Measurements from ENCODE around the gene GIMAP7. TPM values are rescaled to one million over a fixed set of nuclear protein-coding genes. Genes with fewer than 3 reads are reported as not detected.
"Not testable (repeated sequence)": the region's sequence is repeated elsewhere in the genome, so short reads cannot be mapped to it uniquely, and the experiment has no call there.

The GIMAP7 gene
- total RNA-seq (ENCODE audit: insufficient read depth, low replicate concordance), result 0.48 TPM

GRCh38 chr7:150514748-150515222, at the start of gene GIMAP7:
GIMAP7 (plus strand) TSS chr7:150514872; CDS start chr7:150519975, 5,103 bp downstream.
- no peak for DNase-seq (ENCODE audit: low spot score)

DNA sequence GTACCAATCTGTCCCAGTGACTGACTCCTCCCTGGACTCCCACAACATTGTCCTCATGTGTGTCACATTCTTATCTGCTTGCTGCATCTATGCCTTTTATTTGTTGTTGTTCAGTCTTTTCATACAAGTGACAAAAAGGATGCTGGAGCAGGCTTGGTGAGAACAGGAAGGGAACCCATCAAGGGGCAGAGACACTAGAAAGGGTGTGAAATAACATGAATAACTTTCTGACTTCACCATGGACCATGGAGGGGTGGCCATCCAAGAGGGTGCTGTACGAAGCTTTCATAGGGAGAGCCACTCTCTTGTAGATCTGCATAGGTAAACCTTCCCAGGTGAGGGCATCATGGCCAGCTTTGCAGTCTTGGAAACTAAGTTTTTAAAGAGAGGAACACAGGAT, 49.7 kb upstream of the GIMAP7 start:
- DNase-seq (ENCODE audit: low spot score), result no peak

- no peak for DNase-seq (ENCODE audit: low spot score)
These were observed 49.3 kb upstream of the GIMAP7 start for GRCh38 chr7:150465414-150465813.

GRCh38 chr7:150466477-150466876, 48.2 kb upstream of the GIMAP7 start:
- no peak for DNase-seq (ENCODE audit: low spot score)

DNA sequence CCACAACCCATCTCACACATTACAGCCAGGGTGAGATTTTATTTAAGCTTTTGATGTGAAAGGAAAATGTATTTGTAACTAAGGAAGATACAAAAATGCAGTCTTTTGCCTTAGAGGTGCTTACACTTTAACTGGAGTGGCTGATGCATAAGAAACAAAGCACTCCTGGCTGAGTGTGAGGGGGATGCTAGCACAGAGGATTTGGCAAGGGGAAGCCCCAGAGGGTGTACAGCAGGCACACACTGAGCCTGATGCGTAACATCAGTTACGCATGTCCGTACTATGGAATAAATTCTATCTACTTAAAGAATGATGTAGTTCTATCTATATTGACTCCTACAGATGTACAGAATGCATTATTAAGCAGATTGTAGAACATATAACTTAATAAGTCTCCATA, 46.4 kb upstream of the GIMAP7 start:
- no peak for DNase-seq (ENCODE audit: low spot score)

DNA sequence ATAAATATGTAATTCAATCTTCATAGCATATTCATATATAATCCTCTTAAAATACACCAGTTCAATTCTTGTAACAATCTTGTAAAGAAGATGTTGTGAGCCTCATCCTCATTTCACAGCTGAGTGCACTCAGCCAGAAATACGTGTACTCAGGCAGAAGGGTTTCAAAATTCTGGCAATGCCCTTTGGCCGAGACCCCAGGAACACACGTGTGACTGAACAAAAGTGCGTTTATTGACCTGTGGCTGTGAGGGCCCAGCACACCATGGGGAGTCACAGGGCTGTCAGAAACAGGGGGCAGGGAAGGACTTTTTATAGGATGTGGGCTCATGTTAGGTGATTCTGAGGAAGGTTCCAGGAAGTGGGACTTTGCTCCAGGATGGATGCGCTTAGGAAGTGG, 42.8 kb upstream of the GIMAP7 start:
- no peak for DNase-seq (ENCODE audit: low spot score)

- DNase-seq (ENCODE audit: low spot score), result no peak
These were observed 40.8 kb upstream of the GIMAP7 start for GRCh38 chr7:150473902-150474301.

DNA sequence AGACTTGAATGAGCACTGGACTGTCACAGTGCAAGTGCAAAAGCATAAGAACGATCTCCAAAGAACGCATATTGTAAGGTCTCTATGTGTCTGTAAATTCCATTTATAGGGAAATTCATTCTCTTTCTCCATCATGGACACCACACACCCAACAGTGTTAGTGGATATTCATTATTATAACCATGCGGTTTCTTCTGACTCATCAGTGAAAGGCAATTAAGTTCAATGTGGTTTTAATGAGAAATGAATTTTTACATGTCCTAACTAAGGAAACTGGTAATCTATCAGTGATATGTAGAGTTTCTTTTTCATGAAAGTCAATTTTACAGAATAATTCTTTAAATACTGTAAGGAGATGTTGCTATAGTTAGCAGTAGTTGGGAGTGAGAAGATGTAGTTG, 38.4 kb upstream of the GIMAP7 start:
- DNase-seq (ENCODE audit: low spot score), result no peak

DNA sequence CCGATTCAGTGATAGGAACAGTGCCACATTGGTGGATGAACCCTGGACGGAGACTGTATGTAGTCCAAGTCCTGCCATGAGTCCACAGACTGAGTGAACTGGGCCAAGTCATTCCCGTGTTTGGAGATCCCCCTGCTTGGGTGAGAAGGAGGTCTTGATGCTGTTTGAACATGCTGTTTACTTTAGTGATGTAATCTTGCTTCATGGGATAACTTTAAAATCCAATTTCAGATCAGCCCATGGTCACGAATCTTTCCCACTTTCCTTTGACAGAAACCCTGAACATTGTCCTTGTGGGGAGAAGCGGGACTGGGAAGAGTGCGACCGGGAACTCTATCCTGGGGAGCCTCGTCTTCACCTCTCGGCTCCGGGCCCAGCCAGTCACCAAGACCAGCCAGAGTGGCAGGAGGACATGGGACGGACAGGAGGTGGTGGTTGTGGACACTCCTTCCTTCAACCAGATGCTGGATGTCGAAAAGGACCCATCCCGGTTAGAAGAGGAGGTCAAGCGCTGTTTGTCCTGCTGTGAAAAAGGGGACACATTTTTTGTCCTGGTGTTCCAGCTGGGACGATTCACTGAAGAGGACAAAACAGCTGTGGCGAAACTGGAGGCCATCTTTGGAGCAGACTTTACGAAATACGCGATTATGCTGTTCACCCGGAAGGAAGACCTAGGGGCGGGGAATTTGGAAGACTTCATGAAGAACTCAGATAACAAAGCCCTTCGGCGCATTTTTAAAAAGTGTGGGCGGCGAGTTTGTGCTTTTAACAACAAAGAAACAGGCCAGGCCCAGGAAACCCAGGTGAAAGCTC, 37.6 kb upstream of the GIMAP7 start:
- no peak for DNase-seq (ENCODE audit: low spot score)

- DNase-seq (ENCODE audit: low spot score), result no peak
These were observed 35.5 kb upstream of the GIMAP7 start for GRCh38 chr7:150479023-150479716.

DNA sequence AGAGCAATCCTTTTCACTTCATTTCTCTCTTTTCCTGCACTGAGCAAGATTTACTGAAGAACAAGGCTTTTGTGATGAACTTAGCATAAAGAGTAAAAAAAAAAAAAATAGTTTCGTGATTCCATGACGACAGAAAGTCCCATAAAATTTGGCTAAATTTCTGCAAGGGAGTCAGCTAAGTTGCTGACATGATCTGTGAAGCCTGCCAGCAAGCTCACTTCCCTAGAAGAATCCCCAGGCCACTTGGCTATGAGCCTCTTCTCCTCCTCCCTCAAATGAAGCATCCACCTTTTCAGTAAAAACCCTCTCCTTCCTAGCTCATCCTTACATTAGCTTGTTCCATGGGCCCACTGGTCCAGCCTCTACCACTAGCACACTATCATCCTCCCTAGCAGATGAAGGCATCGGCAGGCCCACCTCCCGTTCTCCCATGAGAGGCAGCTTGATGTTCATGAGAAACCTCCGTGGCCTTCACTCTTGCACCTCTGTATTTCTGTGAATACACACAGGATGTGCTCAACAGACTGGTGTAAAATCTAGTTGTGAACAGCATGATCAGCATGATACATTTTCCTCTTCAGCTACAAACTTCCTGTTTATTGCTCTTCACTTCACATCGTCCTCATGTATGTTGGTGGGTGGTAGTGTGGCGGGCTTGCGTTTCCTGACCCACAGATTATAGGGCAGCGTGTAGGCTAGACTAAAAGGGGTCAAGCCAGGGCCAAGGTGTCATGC, 33.3 kb upstream of the GIMAP7 start:
- DNase-seq (ENCODE audit: low spot score), result no peak

DNA sequence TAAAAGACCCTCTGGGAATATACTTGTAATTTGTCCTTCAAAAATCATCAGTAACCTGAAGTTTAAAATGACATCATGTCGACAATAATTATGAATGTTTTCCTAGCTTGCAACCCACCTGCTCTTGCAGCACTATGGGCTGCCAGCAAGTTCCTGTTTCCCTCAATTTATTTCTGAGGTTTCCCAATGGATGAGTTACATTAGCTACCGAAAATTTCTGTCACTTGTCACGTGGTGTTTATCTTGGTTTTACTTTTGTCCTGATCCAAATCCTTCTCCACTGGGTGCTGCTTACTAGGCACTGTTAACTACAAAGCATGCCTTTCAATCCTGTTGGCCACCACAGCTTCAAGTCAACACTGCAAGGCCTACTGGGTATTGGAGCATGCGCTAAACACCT, 32.8 kb upstream of the GIMAP7 start:
- no peak for DNase-seq (ENCODE audit: low spot score)

DNA sequence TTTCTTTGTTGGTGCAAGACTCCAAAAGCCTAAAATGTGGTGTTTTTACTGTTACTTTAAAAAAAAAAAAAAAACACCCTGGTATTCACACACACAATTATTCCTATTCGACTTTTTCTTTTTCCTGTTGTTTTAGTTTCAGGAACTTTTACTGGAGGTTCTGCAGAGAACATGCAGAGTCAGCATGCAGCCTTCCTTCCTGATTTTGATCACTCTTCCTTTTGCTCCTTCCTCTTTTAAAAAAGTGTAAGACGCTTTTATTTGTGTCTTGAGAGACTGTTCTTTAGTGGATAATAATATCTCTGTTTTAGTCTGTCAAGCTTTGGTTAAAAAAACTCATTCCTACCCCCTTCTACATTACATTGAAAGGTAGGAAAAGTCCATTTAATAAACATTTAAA, 31.2 kb upstream of the GIMAP7 start:
- peak; percentile 40 for DNase-seq (ENCODE audit: low spot score)

DNA sequence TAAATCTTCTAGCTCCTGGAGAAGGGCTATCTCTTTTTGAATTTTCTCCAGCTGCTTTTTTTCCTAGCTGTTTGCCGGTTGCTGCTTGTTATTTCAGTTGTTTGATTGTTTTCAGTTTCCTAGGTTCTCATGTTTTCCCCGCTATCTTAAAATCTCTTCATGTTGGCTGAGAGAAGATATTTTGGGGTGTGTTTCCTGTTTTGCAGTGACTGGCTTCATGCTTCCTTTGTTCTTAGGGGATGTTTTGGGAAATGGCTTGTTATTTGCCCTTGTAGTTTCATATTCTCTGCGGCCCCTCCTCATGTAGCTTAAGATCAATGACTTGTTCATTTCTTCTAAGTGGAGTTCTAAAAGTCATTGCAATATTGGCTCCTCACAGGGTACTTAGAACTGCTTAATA, 30.6 kb upstream of the GIMAP7 start:
- peak; percentile 33 for DNase-seq (ENCODE audit: low spot score)

DNA sequence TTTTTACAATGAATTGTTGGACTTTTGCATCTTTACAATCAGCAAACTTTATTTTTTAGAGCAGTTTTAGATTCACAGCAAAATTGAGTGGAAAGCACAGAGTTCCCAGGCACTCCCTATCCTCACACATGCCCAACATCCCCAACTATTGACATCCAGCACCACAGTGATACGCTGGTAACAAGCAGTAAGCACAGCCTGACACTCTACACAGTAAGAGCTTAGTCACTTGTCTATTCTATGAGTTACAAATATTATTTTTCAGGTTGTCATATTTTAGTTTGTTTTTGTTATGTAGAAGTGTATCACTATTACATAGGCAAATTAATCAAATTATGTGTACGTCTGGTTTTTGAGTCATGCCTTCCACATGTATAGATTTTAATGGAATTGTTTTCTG, 27.0 kb upstream of the GIMAP7 start:
- DNase-seq (ENCODE audit: low spot score), result no peak

GRCh38 chr7:150489782-150490181, 24.9 kb upstream of the GIMAP7 start:
- DNase-seq (ENCODE audit: low spot score), result no peak

DNA sequence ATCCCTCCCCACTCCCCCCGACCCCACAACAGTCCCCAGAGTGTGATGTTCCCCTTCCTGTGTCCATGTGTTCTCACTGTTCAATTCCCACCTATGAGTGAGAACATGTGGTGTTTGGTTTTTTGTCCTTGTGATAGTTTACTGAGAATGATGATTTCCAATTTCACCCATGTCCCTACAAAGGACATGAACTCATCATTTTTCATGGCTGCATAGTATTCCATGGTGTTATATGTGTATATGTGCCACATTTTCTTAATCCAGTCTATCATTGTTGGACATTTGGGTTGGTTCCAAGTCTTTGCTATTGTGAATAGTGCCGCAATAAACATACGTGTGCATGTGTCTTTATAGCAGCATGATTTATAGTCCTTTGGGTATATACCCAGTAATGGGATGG, 21.2 kb upstream of the GIMAP7 start:
- not testable (repeated sequence) for DNase-seq (ENCODE audit: low spot score)

- DNase-seq (ENCODE audit: low spot score), result no peak
These were observed 12.2 kb upstream of the GIMAP7 start for GRCh38 chr7:150502519-150502918.

GRCh38 chr7:150503155-150503554, 11.5 kb upstream of the GIMAP7 start:
- no peak for DNase-seq (ENCODE audit: low spot score)

DNA sequence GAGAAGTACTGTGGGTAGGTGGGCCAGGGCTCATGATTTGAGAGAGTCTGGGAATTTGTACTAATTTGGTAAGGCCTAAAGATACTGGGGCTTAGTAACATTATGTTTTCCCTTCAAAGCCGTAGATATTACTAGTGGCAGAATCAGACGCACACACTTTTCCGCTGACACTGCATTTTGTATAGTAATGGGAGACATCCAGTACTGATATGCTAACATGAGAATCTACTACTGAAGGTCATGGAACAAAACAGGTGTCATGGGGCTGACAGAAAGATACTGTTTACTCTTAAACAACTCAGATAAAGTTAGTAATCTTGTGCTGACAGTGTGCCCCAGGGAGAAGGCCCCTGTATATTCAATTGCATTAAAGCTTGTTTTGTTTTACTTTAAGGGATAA, 11.1 kb upstream of the GIMAP7 start:
- DNase-seq (ENCODE audit: low spot score), result no peak

GRCh38 chr7:150507947-150508602, 6.6 kb upstream of the GIMAP7 start:
- DNase-seq (ENCODE audit: low spot score), result no peak

DNA sequence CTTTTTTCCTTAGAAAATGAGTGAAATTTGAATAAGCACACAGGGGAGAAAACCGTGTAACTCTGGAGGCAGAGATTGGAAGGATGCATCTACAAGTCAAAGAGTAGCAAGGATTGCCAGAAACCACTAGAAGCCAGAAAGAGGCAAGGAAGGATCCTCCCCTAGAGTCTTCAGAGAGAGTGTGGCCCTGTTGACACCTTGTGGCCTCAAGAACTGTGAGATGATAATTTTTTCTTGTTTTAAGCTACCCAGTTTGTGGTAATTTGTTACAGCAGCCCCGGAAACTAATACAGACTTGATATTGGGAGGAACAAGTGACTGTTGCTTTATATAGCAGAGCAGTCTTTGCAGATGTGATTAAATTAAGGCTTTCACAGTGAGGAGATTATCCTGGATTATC, 3.6 kb upstream of the GIMAP7 start:
- DNase-seq (ENCODE audit: low spot score), result no peak

Data from umbilical cord (tissue), 2 donors.